ENCODE measurements around the gene CCT8L2. TPM values are rescaled to one million over a fixed set of nuclear protein-coding genes. Genes with fewer than 3 reads are reported as not detected.
"Not testable (repeated sequence)": the region's sequence is repeated elsewhere in the genome, so short reads cannot be mapped to it uniquely, and the experiment has no call there.

CCT8L2 gene
- total and polyA plus RNA-seq, 2 of the 4 experiments (the other 2 are of a cell fraction): not detected

DNA sequence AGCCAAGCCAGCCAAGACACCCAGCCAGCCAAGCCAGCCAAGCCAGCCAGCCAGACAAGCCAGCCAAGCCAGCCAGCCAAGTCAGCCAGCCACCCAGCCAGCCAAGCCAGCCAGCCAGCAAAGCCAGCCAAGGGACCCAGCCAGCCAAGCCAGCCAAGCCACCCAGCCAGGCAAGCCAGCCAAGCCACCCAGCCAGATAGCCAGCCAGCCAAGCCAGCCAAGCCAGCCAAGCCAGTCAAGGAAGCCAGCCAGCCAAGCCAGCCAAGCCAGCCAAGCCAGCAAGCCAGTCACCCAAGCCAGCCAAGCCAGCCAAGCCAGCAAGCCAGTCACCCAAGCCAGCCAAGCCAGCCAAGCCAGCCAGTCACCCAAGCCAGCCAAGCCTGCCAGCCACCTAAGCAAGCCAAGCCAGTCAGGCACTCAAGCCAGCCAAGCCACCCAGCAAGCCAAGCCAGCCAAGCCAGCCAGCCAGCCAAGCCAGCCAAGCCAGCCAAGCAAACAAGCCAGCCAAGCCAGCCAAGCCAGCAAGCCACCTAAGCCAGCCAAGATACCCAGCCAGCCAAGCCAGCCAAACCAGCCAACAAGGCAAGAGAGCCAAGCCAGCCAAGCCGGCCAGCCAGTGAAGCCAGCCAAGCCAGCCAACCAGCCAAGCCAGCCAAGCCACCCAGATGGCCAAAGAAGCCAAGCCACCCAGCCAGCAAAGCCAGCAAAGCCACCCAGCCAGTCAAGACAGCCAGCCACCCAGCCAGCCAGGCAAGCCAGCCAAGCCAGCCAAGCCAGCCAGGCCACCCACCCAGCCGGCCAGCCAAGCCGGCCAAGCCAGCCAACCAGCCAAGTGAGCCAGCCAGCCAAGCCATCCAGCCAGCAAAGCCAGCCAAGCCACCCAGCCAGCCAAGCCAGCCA lies 33.3 kb downstream of the CCT8L2 start:
- H3K27ac ChIP-seq (ENCODE audit: insufficient read depth, low read length): no peak overlapping the region
- H3K4me1 ChIP-seq (ENCODE audit: control insufficient read depth, insufficient read depth, low read length): no peaks in the 10 kb centered on the region
- H2AFZ ChIP-seq (replicated peaks; ENCODE audit: low read length, poor library complexity): no peak overlapping the region
- no peak overlapping the region for H3K4me2 ChIP-seq (ENCODE audit: low read depth, low read length)
- H2BK20ac ChIP-seq (ENCODE audit: low read depth, low read length): no peak overlapping the region
- no peak overlapping the region for H2BK120ac ChIP-seq (ENCODE audit: low read depth, low read length)
- H3K18ac ChIP-seq (ENCODE audit: low read depth, low read length): no peak overlapping the region
- no peak for DNase-seq
- no peaks in the 10 kb centered on the region for H3K9me1 ChIP-seq (ENCODE audit: insufficient read depth, low read length)
- H3K14ac ChIP-seq (replicated peaks; ENCODE audit: low read depth, low read length): no peak overlapping the region
- dilution Hi-C loops (cut with HindIII; ENCODE audit: low sequenced_read_pairs, unreplicated experiment) (no loop called here), in situ Hi-C loops (cut with MboI; ENCODE audit: low sequenced_read_pairs) (no loop called here), intact Hi-C loops (cut with micrococcal nuclease) (no loop called here)
- no peak overlapping the region for H3K4ac ChIP-seq (ENCODE audit: low read depth, low read length)
- CTCF ChIA-PET: no interaction called here
- no peak overlapping the region for H4K91ac ChIP-seq (ENCODE audit: insufficient read depth, low read depth, low read length)
- H3K27me3 ChIP-seq (ENCODE audit: control insufficient read depth, insufficient read depth, low read length): no peaks in the 10 kb centered on the region
- no peaks in the 10 kb centered on the region for H4K20me1 ChIP-seq (ENCODE audit: insufficient read depth, low read length)
- no peak overlapping the region for H3K56ac ChIP-seq (ENCODE audit: extremely low read depth, insufficient read depth, low read length)
- no peak overlapping the region for H4K5ac ChIP-seq (ENCODE audit: low read depth, low read length)
- no peak overlapping the region for H2BK5ac ChIP-seq (ENCODE audit: low read depth, low read length, poor library complexity, severe bottlenecking)
- no peak overlapping the region for H2AK5ac ChIP-seq (ENCODE audit: low read depth, low read length)
- POLR2A ChIA-PET (ENCODE audit: unreplicated experiment): no interaction called here
- H3K23ac ChIP-seq (ENCODE audit: low read depth, low read length): no peak overlapping the region
- no peaks in the 10 kb centered on the region for H3K36me3 ChIP-seq (ENCODE audit: control insufficient read depth, insufficient read depth, low read length)
- no peak overlapping the region for H4K8ac ChIP-seq (ENCODE audit: low read depth in 2 of 2, low read length in 2 of 2)
- TF ChIP-seq CEBPB (IDR thresholded peaks at IDR 0.05; ENCODE audit: low read depth, low read length): no peak
- TF ChIP-seq NFE2L2 (IDR thresholded peaks at IDR 0.05; ENCODE audit: low read depth, low read length): no peak
- TF ChIP-seq CHD1 (IDR thresholded peaks at IDR 0.05; ENCODE audit: low read depth, low read length): no peak
- TF ChIP-seq RCOR1 (IDR thresholded peaks at IDR 0.05; ENCODE audit: insufficient replicate concordance, low read length): no peak
- TF ChIP-seq FOS (IDR thresholded peaks at IDR 0.05; ENCODE audit: low read depth, low read length): no peak
- peaks cover 8% of the 10 kb centered on the region; the same call in 1 of the 2 replicates for H3K9me3 ChIP-seq (ENCODE audit: control insufficient read depth, insufficient read depth, low read length)
- no peak overlapping the region for H3K9ac ChIP-seq (ENCODE audit: low read depth, low read length)
- H3K79me1 ChIP-seq (ENCODE audit: low read depth in 1 of 2, low read length in 2 of 2): no peaks in the 10 kb centered on the region
- H2AK9ac ChIP-seq (replicated peaks; ENCODE audit: low read depth, low read length, poor library complexity): no peak overlapping the region
- no CpG with 5 or more reads among the region's 3 CpGs for WGBS, 2 experiments (ENCODE audit: extremely low coverage in 2 of 2, insufficient read length in 1 of 2)
- no peak overlapping the region for H3K4me3 ChIP-seq (ENCODE audit: insufficient read depth, low read depth, low read length)
- H2BK15ac ChIP-seq (ENCODE audit: low read depth, low read length): no peak overlapping the region
- no peak for ATAC-seq (ENCODE audit: low read depth)
- BruUV-seq (replicated peaks): no TSS peak

DNA sequence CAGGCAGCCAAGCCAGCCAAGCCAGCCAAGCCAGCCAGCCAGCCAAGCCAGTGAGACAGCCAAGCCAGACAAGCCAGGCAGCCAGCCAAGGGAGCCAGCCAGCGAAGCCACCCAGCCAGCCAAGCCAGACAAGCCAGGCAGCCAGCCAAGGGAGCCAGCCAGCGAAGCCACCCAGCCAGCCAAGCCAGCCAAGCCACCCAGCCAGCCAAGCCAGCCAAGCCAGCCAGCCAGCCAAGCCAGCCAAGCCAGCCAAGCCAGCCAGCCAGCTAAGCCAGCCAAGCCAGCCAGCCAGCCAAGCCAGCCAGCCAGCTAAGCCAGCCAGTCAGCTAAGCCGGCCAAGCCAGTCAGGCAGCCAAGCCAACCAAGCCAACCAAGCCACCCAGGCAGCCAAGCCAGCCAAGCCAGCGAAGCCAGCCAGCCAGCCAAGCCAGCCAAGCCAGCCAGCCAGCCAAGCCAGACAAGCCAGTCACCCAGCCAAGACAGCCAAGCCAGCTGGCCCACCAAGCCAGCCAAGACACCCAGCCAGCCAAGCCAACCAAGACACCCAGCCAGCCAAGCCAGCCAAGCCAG lies 34.1 kb downstream of the CCT8L2 start:
- H3K14ac ChIP-seq (replicated peaks; ENCODE audit: low read depth, low read length); CTCF ChIA-PET; H2BK5ac ChIP-seq (ENCODE audit: low read depth, low read length, poor library complexity, severe bottlenecking); H4K8ac ChIP-seq (ENCODE audit: low read depth in 2 of 2, low read length in 2 of 2); DNase-seq; H2BK120ac ChIP-seq (ENCODE audit: low read depth, low read length); H3K27ac ChIP-seq (ENCODE audit: insufficient read depth, low read length); H2AFZ ChIP-seq (replicated peaks; ENCODE audit: low read length, poor library complexity); H4K20me1 ChIP-seq (ENCODE audit: insufficient read depth, low read length); H3K23ac ChIP-seq (ENCODE audit: low read depth, low read length); H4K91ac ChIP-seq (ENCODE audit: insufficient read depth, low read depth, low read length); H4K5ac ChIP-seq (ENCODE audit: low read depth, low read length); H3K4me1 ChIP-seq (ENCODE audit: control insufficient read depth, insufficient read depth, low read length); H3K9me1 ChIP-seq (ENCODE audit: insufficient read depth, low read length); H3K79me1 ChIP-seq (ENCODE audit: low read depth in 1 of 2, low read length in 2 of 2); H2AK9ac ChIP-seq (replicated peaks; ENCODE audit: low read depth, low read length, poor library complexity); H2AK5ac ChIP-seq (ENCODE audit: low read depth, low read length); in situ Hi-C loops (cut with MboI; ENCODE audit: low sequenced_read_pairs); H2BK15ac ChIP-seq (ENCODE audit: low read depth, low read length); intact Hi-C loops (cut with micrococcal nuclease); ATAC-seq (ENCODE audit: low read depth); dilution Hi-C loops (cut with HindIII; ENCODE audit: low sequenced_read_pairs, unreplicated experiment); H3K27me3 ChIP-seq (ENCODE audit: control insufficient read depth, insufficient read depth, low read length); H3K36me3 ChIP-seq (ENCODE audit: control insufficient read depth, insufficient read depth, low read length); H3K56ac ChIP-seq (ENCODE audit: extremely low read depth, insufficient read depth, low read length); BruUV-seq (replicated peaks); H2BK20ac ChIP-seq (ENCODE audit: low read depth, low read length); H3K9ac ChIP-seq (ENCODE audit: low read depth, low read length); H3K4ac ChIP-seq (ENCODE audit: low read depth, low read length); H3K18ac ChIP-seq (ENCODE audit: low read depth, low read length); H3K4me3 ChIP-seq (ENCODE audit: insufficient read depth, low read depth, low read length); H3K9me3 ChIP-seq (ENCODE audit: control insufficient read depth, insufficient read depth, low read length); POLR2A ChIA-PET (ENCODE audit: unreplicated experiment); H3K4me2 ChIP-seq (ENCODE audit: low read depth, low read length): not testable (repeated sequence)
- WGBS, 2 experiments (ENCODE audit: extremely low coverage in 2 of 2, insufficient read length in 1 of 2): 31% methylated on average over 2 of the region's 4 CpGs; no CpG with 5 or more reads in 1 of the 2 experiments
